SK-N-MC (cell line): ENCODE measurements around the gene OR4D9.

Experiments used
- EZH2 ChIP-seq: fragments of 200-600 bp; sonication (generic); IDR thresholded peaks from one replicate; pipeline ENCODE4 v1.6.1; 2017; ENCODE audit warnings: antibody characterized with exemption
- POLR2AphosphoS5 ChIP-seq: IDR thresholded peaks from 2 replicates; pipeline ENCODE4 v1.6.1; 2012; ENCODE audit warnings: mild to moderate bottlenecking, low read depth, low read length, borderline replicate concordance

DNA sequence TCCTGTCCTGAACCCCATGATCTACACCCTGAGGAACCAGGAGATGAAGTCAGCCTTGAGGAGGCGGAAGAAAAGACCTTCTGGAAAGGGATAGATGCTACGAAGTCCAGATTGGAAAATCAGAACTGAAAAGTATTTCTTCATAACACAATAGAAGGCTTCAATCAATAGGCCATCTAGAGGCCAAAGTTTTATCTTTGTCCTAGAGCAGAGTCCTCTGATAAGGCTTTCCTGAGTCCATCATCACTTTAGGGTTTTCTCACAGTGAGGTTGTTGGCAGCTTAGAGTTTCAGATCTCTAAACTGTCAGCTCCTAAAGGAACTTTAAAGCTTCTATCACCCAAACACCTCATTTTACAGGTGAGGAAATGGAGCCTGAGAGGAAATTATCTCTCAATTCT lies 21.3 kb downstream of the OR4D9 start:
- TF ChIP-seq POLR2AphosphoS5 (no peak), EZH2 (no peak)
